ENCODE measurements around the gene TMEM115. TPM values are rescaled to one million over a fixed set of nuclear protein-coding genes. Genes with fewer than 3 reads are reported as not detected.

Gene TMEM115
- total RNA-seq, 8 experiments from 2014 or later = 17.2 to 66.1 (median 27.7) TPM

- 0 to 93% (median 79%) methylated on average over 1 to 3 of the region's 5 CpGs; no CpG with 5 or more reads in 6 of the 10 experiments for WGBS, 10 experiments
- H3K4me3 ChIP-seq = peak overlapping the region in 4 of 5 donors; percentile 7 to 67 (median 64)
- in situ Hi-C loops (cut with MboI; ENCODE audit: low pct_unique_long_range_greater_than_20kb in 2 of 9, low sequenced_read_pairs in 9 of 9, unreplicated experiment in 9 of 9) = no loop called here
- no peak overlapping the region for H3K27ac ChIP-seq
- ATAC-seq (replicated peaks in 6 of 8) = peak in 2 of 8 experiments; percentile 6 to 8
- peaks cover 27 to 33% of the 10 kb centered on the region in 2 donors for H3K4me1 ChIP-seq (replicated peaks in 1 of 2)
Observed at GRCh38 chr3:50356553-50356952, 2.8 kb downstream of the TMEM115 start.

GRCh38 chr3:50355829-50356552 lies 3.3 kb downstream of the TMEM115 start:
- Histone ChIP-seq H3K4me1 (replicated peaks in 1 of 2) (peaks cover 31 to 36% of the 10 kb centered on the region in 2 donors), H3K27ac (no peak overlapping the region), H3K4me3 (peak overlapping the region in 4 of 5 donors; percentile 7 to 67 (median 64))
- no peak for ATAC-seq (replicated peaks in 6 of 8)
- WGBS, 10 experiments = 57 to 100% (median 77%) methylated on average over 1 to 4 of the region's 5 CpGs; no CpG with 5 or more reads in 4 of the 10 experiments
- in situ Hi-C loops (cut with MboI; ENCODE audit: low pct_unique_long_range_greater_than_20kb in 2 of 9, low sequenced_read_pairs in 9 of 9, unreplicated experiment in 9 of 9) = no loop called here

DNA sequence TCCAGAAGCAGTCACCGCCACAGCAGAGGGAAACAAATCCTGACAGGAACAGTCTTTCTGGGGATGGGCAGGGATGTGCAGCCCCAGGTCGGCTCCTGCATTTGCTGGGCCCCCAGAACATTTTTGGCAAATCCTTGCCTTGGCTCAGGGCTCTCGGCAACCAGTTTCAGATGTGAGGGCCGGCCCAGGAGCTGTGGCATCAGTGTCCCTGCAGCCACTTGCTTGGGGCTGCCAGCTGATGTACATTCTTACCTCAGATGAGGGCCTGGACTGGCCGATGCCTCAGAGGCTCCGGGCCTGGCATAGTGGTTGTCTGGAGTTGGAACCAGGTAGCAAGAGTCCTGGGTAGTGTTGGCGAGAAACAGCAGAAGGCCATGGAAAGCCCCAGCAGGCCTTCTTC lies 4.5 kb downstream of the TMEM115 start:
- Histone ChIP-seq H3K27ac (no peak overlapping the region), H3K4me1 (replicated peaks in 1 of 2) (peaks cover 33 to 36% of the 10 kb centered on the region in 2 donors), H3K4me3 (no peak overlapping the region)
- no peak for ATAC-seq (replicated peaks in 6 of 8)
- in situ Hi-C loops (cut with MboI; ENCODE audit: low pct_unique_long_range_greater_than_20kb in 2 of 9, low sequenced_read_pairs in 9 of 9, unreplicated experiment in 9 of 9) = no loop called here
- 50 to 100% (median 96%) methylated on average over 1 to 3 of the region's 7 CpGs; no CpG with 5 or more reads in 6 of the 10 experiments for WGBS, 10 experiments

DNA sequence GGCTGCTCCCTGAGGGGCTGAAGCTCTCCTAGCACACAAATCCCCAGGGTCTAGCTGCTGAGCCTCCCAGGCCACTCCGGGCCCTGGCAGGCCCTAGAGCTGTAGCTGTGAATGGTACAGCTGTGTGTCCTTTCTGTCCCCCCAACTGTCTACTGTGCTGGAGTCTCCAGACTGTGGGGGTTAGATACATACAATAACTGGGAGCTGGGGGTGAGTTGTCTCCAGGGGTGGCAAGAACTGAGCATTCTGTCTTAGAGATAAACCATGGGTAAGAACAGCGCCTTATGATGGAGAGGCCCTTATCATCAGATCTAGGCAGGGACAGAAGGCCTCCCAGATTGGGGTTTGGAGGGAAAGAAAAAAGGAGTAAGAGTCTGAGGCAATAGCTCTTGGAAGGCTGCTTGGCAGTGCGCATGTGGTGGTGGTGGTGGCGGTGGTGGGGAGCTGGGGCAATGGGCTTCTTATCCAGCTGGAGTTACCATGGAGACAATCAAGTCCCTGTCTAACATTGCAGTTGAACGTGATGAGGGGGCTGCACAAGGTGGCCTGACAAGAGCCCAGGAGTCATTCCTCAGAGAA lies 5.0 kb downstream of the TMEM115 start:
- H3K4me1 ChIP-seq (replicated peaks in 1 of 2) = peaks cover 38 to 42% of the 10 kb centered on the region in 2 donors
- in situ Hi-C loops (cut with MboI; ENCODE audit: low pct_unique_long_range_greater_than_20kb in 2 of 9, low sequenced_read_pairs in 9 of 9, unreplicated experiment in 9 of 9) = no loop called here

GRCh38 chr3:50353245-50354004 lies 5.9 kb downstream of the TMEM115 start:
- H3K27ac ChIP-seq = no peak overlapping the region
- H3K4me3 ChIP-seq = no peak overlapping the region
- no peak for ATAC-seq (replicated peaks in 6 of 8)
- peaks cover 40 to 43% of the 10 kb centered on the region in 2 donors for H3K4me1 ChIP-seq (replicated peaks in 1 of 2)
- in situ Hi-C loops (cut with MboI; ENCODE audit: low pct_unique_long_range_greater_than_20kb in 2 of 9, low sequenced_read_pairs in 9 of 9, unreplicated experiment in 9 of 9) = no loop called here
- WGBS, 10 experiments = 37 to 100% (median 93%) methylated on average over 1 to 7 of the region's 12 CpGs; no CpG with 5 or more reads in 4 of the 10 experiments

More for the DNA sequence above, 5.0 kb downstream of the TMEM115 start:
- ATAC-seq (replicated peaks in 6 of 8) = no peak
- WGBS, 10 experiments = 72 to 100% (median 82%) methylated on average over 1 to 3 of the region's 5 CpGs; no CpG with 5 or more reads in 7 of the 10 experiments
- no peak overlapping the region for H3K27ac ChIP-seq
- H3K4me3 ChIP-seq = no peak overlapping the region

DNA sequence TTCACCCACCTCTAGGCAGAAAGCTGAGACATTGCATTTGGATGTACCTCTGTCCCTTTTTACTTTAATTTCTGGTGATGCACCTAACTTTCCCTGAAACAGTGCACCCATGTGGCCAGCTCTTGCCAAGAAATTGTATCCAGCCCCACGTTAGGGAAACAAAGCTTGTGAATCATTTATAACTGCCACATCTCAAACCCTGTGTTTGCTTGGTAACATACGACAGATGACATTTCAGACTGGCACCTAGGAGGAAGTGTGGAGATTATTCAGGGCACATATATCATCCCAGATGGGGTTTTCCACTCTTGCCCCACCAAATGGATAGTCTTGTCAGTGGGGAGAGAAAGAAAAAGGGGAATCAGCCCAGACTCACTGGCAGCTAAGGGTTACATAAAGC lies 6.5 kb downstream of the TMEM115 start:
- 0 to 56% (median 13%) methylated on average over 1 to 2 of the region's 2 CpGs; no CpG with 5 or more reads in 3 of the 10 experiments for WGBS, 10 experiments
- in situ Hi-C loops (cut with MboI; ENCODE audit: low pct_unique_long_range_greater_than_20kb in 2 of 9, low sequenced_read_pairs in 9 of 9, unreplicated experiment in 9 of 9) = no loop called here
- Histone ChIP-seq H3K4me1 (replicated peaks in 1 of 2) (peaks cover 36 to 37% of the 10 kb centered on the region in 2 donors), H3K4me3 (no peak overlapping the region), H3K27ac (no peak overlapping the region)
- ATAC-seq (replicated peaks in 6 of 8) = no peak

DNA sequence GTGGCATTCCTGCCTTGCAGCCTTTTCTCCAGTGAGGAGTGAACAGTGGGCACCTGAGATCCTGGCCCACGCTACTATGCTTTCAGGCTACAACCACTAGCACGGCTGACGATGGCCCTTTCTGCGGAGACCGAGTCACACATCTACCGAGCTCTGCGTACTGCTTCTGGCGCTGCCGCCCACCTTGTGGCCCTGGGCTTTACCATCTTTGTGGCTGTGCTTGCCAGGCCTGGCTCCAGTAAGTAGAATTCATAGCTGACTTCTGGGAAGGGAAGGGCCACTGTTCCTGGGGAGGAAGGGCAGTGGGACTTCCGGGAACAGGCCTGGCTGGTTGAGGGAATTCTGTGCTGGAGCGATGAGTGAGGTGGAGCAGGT lies 8.0 kb downstream of the TMEM115 start:
- peak in 1 of 8 experiments; percentile 1 for ATAC-seq (replicated peaks in 6 of 8)
- H3K4me3 ChIP-seq = peak overlapping the region; percentile 70 to 85 (median 73)
- H3K4me1 ChIP-seq (replicated peaks in 1 of 2) = peaks cover 24 to 27% of the 10 kb centered on the region in 2 donors
- WGBS, 10 experiments = 27 to 90% (median 60%) methylated on average over 2 to 8 of the region's 11 CpGs; no CpG with 5 or more reads in 5 of the 10 experiments
- H3K27ac ChIP-seq = peak overlapping the region; percentile 97 to 98
- in situ Hi-C loops (cut with MboI; ENCODE audit: low pct_unique_long_range_greater_than_20kb in 2 of 9, low sequenced_read_pairs in 9 of 9, unreplicated experiment in 9 of 9) = no loop called here

GRCh38 chr3:50350527-50351322 lies 8.6 kb downstream of the TMEM115 start, which contains the start of the genes CYB561D2 and NPRL2:
CYB561D2 (plus strand) TSS chr3:50350862; CDS start chr3:50351434, 572 bp downstream.
NPRL2 (minus strand) TSS chr3:50350775; CDS start chr3:50350652, 123 bp downstream.
- peak within 1 kb of the TSS; percentile 97 to 98 for H3K27ac ChIP-seq
- ATAC-seq (replicated peaks in 6 of 8) = peak; percentile 85 to 94 (median 87)
- H3K4me3 ChIP-seq = peak within 1 kb of the TSS; percentile 70 to 85 (median 73)
- 0 to 3% (median 0%) methylated on average over 6 to 44 of the region's 64 CpGs; no CpG with 5 or more reads in 4 of the 10 experiments for WGBS, 10 experiments
- H3K4me1 ChIP-seq (replicated peaks in 1 of 2) = peaks cover 20 to 25% of the 10 kb centered on the region in 2 donors
- in situ Hi-C loops (cut with MboI; ENCODE audit: low pct_unique_long_range_greater_than_20kb in 2 of 9, low sequenced_read_pairs in 9 of 9, unreplicated experiment in 9 of 9) = no loop called here

GRCh38 chr3:50350213-50350526 lies 9.2 kb downstream of the TMEM115 start:
- in situ Hi-C loops (cut with MboI; ENCODE audit: low pct_unique_long_range_greater_than_20kb in 2 of 9, low sequenced_read_pairs in 9 of 9, unreplicated experiment in 9 of 9) = no loop called here
- peaks cover 22 to 30% of the 10 kb centered on the region in 2 donors for H3K4me1 ChIP-seq (replicated peaks in 1 of 2)
- peak overlapping the region; percentile 70 to 85 (median 73) for H3K4me3 ChIP-seq
- H3K27ac ChIP-seq = peak overlapping the region; percentile 97 to 98
- WGBS, 10 experiments = 0 to 37% (median 8%) methylated on average over 1 to 7 of the region's 7 CpGs; no CpG with 5 or more reads in 2 of the 10 experiments
- no peak for ATAC-seq (replicated peaks in 6 of 8)

DNA sequence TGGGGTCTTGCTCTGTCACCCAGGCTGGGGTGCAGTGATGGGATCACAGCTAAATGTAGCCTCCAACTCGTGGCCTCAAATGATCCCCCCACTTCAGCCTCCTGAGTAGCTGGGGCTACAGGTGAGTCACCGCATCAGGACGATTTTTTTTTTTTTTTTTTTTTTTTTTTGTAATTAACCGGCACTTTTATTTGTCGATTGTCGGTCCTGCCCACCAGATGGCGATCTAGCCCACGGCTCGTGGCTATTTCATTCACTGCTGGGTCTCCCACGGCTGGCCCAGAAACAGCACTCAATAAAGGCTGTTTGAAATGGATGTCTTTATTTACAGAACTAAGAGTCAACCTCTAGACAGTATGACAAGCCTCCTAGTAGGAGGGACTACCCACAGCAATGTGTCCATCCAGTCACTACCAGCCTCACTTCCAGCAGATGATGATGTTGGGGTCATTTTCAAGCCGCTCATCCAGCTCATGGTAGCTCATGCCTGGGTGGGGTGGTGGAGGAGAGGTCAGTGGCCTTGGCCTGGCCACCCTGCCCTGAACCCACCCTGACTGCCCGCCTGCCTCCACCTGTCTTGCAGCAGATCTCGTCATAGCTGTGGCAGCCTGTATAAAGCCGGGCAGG lies 12.0 kb downstream of the TMEM115 start:
- ATAC-seq (replicated peaks in 6 of 8) = peak in 6 of 8 experiments; percentile 3 to 16 (median 4)
- in situ Hi-C loops (cut with MboI; ENCODE audit: low pct_unique_long_range_greater_than_20kb in 2 of 9, low sequenced_read_pairs in 9 of 9, unreplicated experiment in 9 of 9) = loop anchor here in 3 of 9 experiments (10.0 kb wide), 2 partner anchors 198 to 208 kb away; no protein-coding TSS in a partner anchor
- H3K27ac ChIP-seq = no peak overlapping the region

DNA sequence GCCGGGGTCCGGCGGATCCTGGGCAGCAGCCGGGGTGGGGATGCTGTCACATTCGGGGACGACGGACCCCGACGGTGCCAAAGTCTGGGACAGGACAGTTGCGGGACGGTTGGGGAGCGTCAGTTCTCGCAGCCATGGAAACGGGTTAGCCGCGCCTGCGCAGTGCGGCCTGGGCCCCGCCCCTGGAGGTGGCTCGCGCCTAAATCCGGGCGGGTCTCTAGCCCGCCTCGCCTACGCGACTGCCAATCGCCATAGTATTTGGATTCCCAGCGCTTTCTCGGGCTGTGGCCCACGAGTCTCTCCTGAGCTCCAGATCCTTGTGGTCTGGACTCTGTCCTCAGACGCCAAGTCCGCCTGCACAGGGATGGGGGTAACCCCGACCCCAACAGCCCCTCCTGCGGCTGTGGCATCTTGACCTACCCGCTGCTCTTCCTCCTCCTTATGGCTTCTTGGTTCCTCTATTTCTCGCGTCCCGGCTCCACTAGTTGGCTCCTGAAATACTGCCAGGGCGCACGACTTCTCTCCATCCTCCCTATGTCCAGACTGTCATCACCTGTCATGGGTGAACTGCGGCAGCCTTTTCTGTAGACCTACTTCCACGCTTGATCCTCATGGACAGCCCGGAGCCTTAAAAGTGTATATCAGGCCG lies 13.6 kb downstream of the TMEM115 start, which contains the start of gene ZMYND10:
Gene ZMYND10, minus strand, starts transcription at position 147 of the 649 bp plus-strand sequence. CDS start 153 bp downstream, outside the sequence.
- peak; percentile 11 to 56 (median 22) for ATAC-seq (replicated peaks in 6 of 8)
- in situ Hi-C loops (cut with MboI; ENCODE audit: low pct_unique_long_range_greater_than_20kb in 2 of 9, low sequenced_read_pairs in 9 of 9, unreplicated experiment in 9 of 9) = loop anchor here in 3 of 9 experiments (10.0 kb wide), 2 partner anchors 199 to 209 kb away; no protein-coding TSS in a partner anchor
- Histone ChIP-seq H3K4me3 (peak within 1 kb of the TSS; percentile 11 to 32 (median 27)), H3K27ac (no peak within 1 kb of the TSS), H3K4me1 (replicated peaks in 1 of 2) (peaks cover 17 to 24% of the 10 kb centered on the region in 2 donors)
- WGBS, 10 experiments = 0 to 57% (median 10%) methylated on average over 1 to 17 of the region's 45 CpGs; no CpG with 5 or more reads in 3 of the 10 experiments

More for the DNA sequence above, 12.0 kb downstream of the TMEM115 start:
- H3K4me1 ChIP-seq (replicated peaks in 1 of 2) = peaks cover 22 to 31% of the 10 kb centered on the region in 2 donors
- H3K4me3 ChIP-seq = no peak overlapping the region
- 0 to 11% (median 2%) methylated on average over 1 to 11 of the region's 14 CpGs; no CpG with 5 or more reads in 2 of the 10 experiments for WGBS, 10 experiments

All from motor neuron (in vitro differentiated cells).